Endothelial cell of umbilical vein (primary cell): ENCODE results near the gene IFNA8.
"Not testable (repeated sequence)": the region's sequence is repeated elsewhere in the genome, so short reads cannot be mapped to it uniquely, and the experiment has no call there.

ENCODE experiments used
- CTCF ChIP-seq, 2 donors: IDR thresholded peaks; 1 replicate in 1 of 2; 2 replicates in 1 of 2; pipeline ENCODE4 v1.5.1; 2011; ENCODE audit warnings: low read length in 2 of 2, mild to moderate bottlenecking in 2 of 2, moderate library complexity in 2 of 2, control low read depth in 1 of 2, inconsistent platforms in 1 of 2, low read depth in 1 of 2; ENCODE audit not compliant: insufficient read depth in 1 of 2; ENCODE audit errors: extremely low read depth in 1 of 2
- EZH2 ChIP-seq: IDR thresholded peaks from 2 replicates; pipeline ENCODE4 v1.6.1; 2012; ENCODE audit warnings: borderline replicate concordance, low read depth, mild to moderate bottlenecking, moderate library complexity, low read length, inconsistent platforms; ENCODE audit not compliant: severe bottlenecking
- GATA2 ChIP-seq: IDR thresholded peaks from 2 replicates; pipeline ENCODE4 v1.7.0; 2011; ENCODE audit warnings: low read depth, mild to moderate bottlenecking, moderate library complexity, mixed read lengths, low read length; ENCODE audit not compliant: insufficient read length, insufficient read depth
- MYC ChIP-seq: IDR thresholded peaks from one replicate; pipeline ENCODE4 v1.6.1; 2011; ENCODE audit warnings: mild to moderate bottlenecking, low read depth, low read length
- POLR2A ChIP-seq: IDR thresholded peaks from 2 replicates; pipeline ENCODE4 v1.6.1; 2012; ENCODE audit warnings: low read depth, mild to moderate bottlenecking, control low read depth, low read length

DNA sequence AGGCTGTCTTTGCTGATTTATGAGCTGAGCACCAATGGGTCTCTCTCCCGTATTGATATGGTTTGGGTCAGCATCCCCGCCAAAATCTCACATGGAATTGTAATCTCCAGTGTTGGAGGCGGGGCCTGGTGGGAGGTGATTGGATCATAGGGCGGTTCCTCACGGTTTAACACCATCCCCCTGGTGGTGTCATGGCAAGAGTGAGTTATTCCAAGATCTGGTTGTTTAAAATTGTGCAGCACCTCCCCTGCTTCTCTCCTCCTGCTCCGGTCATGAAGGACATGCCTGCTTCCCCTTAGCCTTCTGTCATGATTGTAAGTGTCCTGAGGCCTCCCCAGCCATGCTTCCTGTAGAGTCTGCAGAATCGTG lies 26.1 kb downstream of the IFNA8 start:
- not testable (repeated sequence) for TF ChIP-seq CTCF (IDR thresholded peaks at IDR 0.05; ENCODE audit: extremely low read depth in 1 of 2, insufficient read depth in 1 of 2, low read depth in 1 of 2, low read length in 2 of 2); MYC; POLR2A; GATA2
- TF ChIP-seq EZH2 = peak; percentile 13
